ENCODE measurements around the gene CCL23. TPM values are rescaled to one million over a fixed set of nuclear protein-coding genes. Genes with fewer than 3 reads are reported as not detected.

CCL23 gene
- total RNA-seq, 4 donors from 2014 or later = not detected

- peaks cover 0 to 4% (median 0%) of the 10 kb centered on the region in 3 donors for H3K27me3 ChIP-seq
- H3K4me3 ChIP-seq = no peak overlapping the region
- in situ Hi-C loops (cut with MboI; ENCODE audit: low sequenced_read_pairs in 4 of 4) (loop anchor here in 2 of 4 donors (10.0 to 25.0 kb wide), 3 partner anchors 103 to 522 kb away; partner anchors contain the start of genes ZNHIT3 (in 2 of the 2) and HEATR9 (in 1 of the 2)), intact Hi-C loops (cut with DNase I; ENCODE audit: low total_unique reads) (no loop called here)
- H3K36me3 ChIP-seq = no peaks in the 10 kb centered on the region
- ATAC-seq (no peak), DNase-seq (no peak)
- H3K9me3 ChIP-seq = no peaks in the 10 kb centered on the region
- no peaks in the 10 kb centered on the region for H3K4me1 ChIP-seq
- TF ChIP-seq CTCF (IDR thresholded peaks at IDR 0.05 in 4 of 5, conservative IDR thresholded peaks at IDR 0.05 in 1 of 5) (no peak), POLR2A (IDR thresholded peaks at IDR 0.05) (no peak)
- no peak overlapping the region for H3K27ac ChIP-seq
Observed at GRCh38 chr17:35965272-35965671, 52.5 kb downstream of the CCL23 start.

- no peaks in the 10 kb centered on the region for H3K36me3 ChIP-seq
- no peaks in the 10 kb centered on the region for H3K4me1 ChIP-seq
- H3K27me3 ChIP-seq = peaks cover 0 to 8% (median 0%) of the 10 kb centered on the region in 3 donors
- no peak overlapping the region for H3K4me3 ChIP-seq
- no peak for ATAC-seq
- no peaks in the 10 kb centered on the region for H3K9me3 ChIP-seq
- no peak for DNase-seq
- H3K27ac ChIP-seq = no peak overlapping the region
- in situ Hi-C loops (cut with MboI; ENCODE audit: low sequenced_read_pairs in 4 of 4) = loop anchor here in 2 of 4 donors (10.0 to 25.0 kb wide), 3 partner anchors 101 to 524 kb away; partner anchors contain the start of genes ZNHIT3 (in 2 of the 2) and HEATR9 (in 1 of the 2)
- no peak for TF ChIP-seq CTCF (IDR thresholded peaks at IDR 0.05 in 4 of 5, conservative IDR thresholded peaks at IDR 0.05 in 1 of 5)
- TF ChIP-seq POLR2A (IDR thresholded peaks at IDR 0.05) = no peak
- intact Hi-C loops (cut with DNase I; ENCODE audit: low total_unique reads) = no loop called here
Observed at GRCh38 chr17:35963663-35964062, 54.1 kb downstream of the CCL23 start.

Other genes with a start within 250 kb of the CCL23 start
- gene MMP28, start 222.3 kb downstream of the CCL23 start, total RNA-seq = 10 to 100 TPM in 1 of 4 donors, 1 to 10 TPM in 3; 3.1 to 10.3 (median 5.9) TPM
- gene TAF15, start 208.5 kb downstream of the CCL23 start, total RNA-seq = 10 to 100 TPM; 25.2 to 39.5 (median 31.6) TPM
- gene HEATR9, start 149.1 kb downstream of the CCL23 start, total RNA-seq = not detected
- 1 to 10 TPM in 3 of 4 donors, under 1 TPM in 1; 0.55 to 2.1 (median 1.8) TPM for gene CCL5, start 137.6 kb downstream of the CCL23 start, total RNA-seq
- gene RDM1, start 87.2 kb downstream of the CCL23 start, total RNA-seq = not detected
- gene LYZL6, start 74.3 kb downstream of the CCL23 start, total RNA-seq = not detected
- under 1 TPM in 1 of 4 donors, not detected in 3; 0.33 TPM for gene CCL16, start 36.5 kb downstream of the CCL23 start, total RNA-seq
- 10 to 100 TPM in 2 of 4 donors, 1 to 10 TPM in 2; 4.9 to 25.9 (median 12.1) TPM for gene CCL14, start 31.2 kb downstream of the CCL23 start, total RNA-seq
- not detected for gene CCL15, start 16.4 kb downstream of the CCL23 start, total RNA-seq
- 1 to 10 TPM in 1 of 4 donors, under 1 TPM in 1, not detected in 2; 0.71 to 4.1 TPM for gene CCL18, start 46.3 kb upstream of the CCL23 start, total RNA-seq
- 1 to 10 TPM in 1 of 4 donors, under 1 TPM in 1, not detected in 2; 0.68 to 1.7 TPM for gene CCL3, start 72.2 kb upstream of the CCL23 start, total RNA-seq
- gene CCL4, start 85.9 kb upstream of the CCL23 start, total RNA-seq = under 1 TPM in 2 of 4 donors, not detected in 2; 0.42 to 0.49 TPM
- gene TBC1D3B, start 158.7 kb upstream of the CCL23 start, total RNA-seq = 1 to 10 TPM in 1 of 4 donors, under 1 TPM in 1, not detected in 2; 0.98 to 4.8 TPM
- not detected for gene CCL3L1, start 178.8 kb upstream of the CCL23 start, total RNA-seq
- gene CCL4L2, start 193.1 kb upstream of the CCL23 start, total RNA-seq = not detected
- gene TBC1D3I, start 246.6 kb upstream of the CCL23 start, total RNA-seq = under 1 TPM in 1 of 4 donors, not detected in 3; 0.25 TPM